Measurements from ENCODE around the gene SOX4. TPM values are rescaled to one million over a fixed set of nuclear protein-coding genes. Genes with fewer than 3 reads are reported as not detected.

The SOX4 gene
- 67.0 TPM for total RNA-seq (2021; ENCODE audit: unreplicated experiment)
- 12.3 and 19.3 TPM in 2 replicates for polyA plus RNA-seq (2012)
- Bru-seq, nascent RNA: percentile 93 among the genes with signal in this experiment
- percentile 93 among the genes with signal in this experiment for BruChase-seq, experiment 1, labeled RNA remaining after a 6-hour chase
- BruChase-seq, experiment 2, labeled RNA remaining after a 2-hour chase: percentile 100 among the genes with signal in this experiment
- long read RNA-seq, full-length matches to known transcripts: 308 of 309 reads
- long read RNA-seq, partial matches to known transcripts: 0 of 309 reads
- long read RNA-seq, other reads (novel, unspliced or antisense): 1 of 309 reads

DNA sequence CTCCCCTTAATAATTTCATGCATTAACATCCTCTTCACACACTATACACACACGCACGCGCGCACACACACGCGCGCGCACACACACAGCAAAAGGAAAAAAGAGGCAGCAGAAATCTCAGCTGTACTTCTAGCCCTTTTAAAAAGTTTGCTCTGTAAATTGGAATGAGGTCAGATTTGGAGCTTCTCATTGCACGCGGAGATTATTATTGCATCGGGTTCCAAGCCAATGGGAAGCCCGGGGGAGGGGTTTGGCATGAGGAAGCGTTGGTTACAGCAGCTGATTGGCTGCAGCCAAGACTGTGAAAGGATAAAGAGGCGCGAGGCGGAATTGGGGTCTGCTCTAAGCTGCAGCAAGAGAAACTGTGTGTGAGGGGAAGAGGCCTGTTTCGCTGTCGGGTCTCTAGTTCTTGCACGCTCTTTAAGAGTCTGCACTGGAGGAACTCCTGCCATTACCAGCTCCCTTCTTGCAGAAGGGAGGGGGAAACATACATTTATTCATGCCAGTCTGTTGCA is at the start of gene SOX4:
SOX4 (plus strand) TSS at position 340 of the 515 bp plus-strand sequence. CDS start 784 bp downstream, outside the sequence.
- Histone ChIP-seq H4K20me1 (ENCODE audit: insufficient read depth) (no peaks in the 10 kb centered on the region), H3K27ac (ENCODE audit: low read depth, low read length) (peak within 1 kb of the TSS; percentile 87), H3K4me1 (ENCODE audit: control insufficient read depth in 1 of 2, insufficient read depth in 2 of 2, low read length in 2 of 2) (peaks cover 9 to 36% of the 10 kb centered on the region in 2 experiments), H3K9ac (ENCODE audit: low read length) (peak within 1 kb of the TSS; percentile 80), H3K4me3 (replicated peaks in 1 of 2; ENCODE audit: low read depth in 1 of 2, low read length in 2 of 2) (peak within 1 kb of the TSS; percentile 69 to 81), H3K4me2 (ENCODE audit: low read length) (peak within 1 kb of the TSS; percentile 88), H2AFZ (ENCODE audit: low read depth, low read length, poor library complexity, severe bottlenecking) (peak within 1 kb of the TSS; percentile 40), H3K79me2 (ENCODE audit: insufficient read depth, low read length) (peaks cover 41% of the 10 kb centered on the region), H3K36me3 (ENCODE audit: control insufficient read depth in 1 of 2, insufficient read depth in 2 of 2, low read length in 2 of 2) (peaks cover 0 to 9% of the 10 kb centered on the region in 2 experiments; a peak in 1 of 4 replicates), H3K9me2 (ENCODE audit: insufficient read depth) (no peaks in the 10 kb centered on the region), H3K27me3 (ENCODE audit: insufficient read depth, low read length) (no peaks in the 10 kb centered on the region), H3K9me3 (ENCODE audit: control insufficient read depth in 1 of 2, insufficient read depth in 1 of 2, low read depth in 1 of 2, low read length in 2 of 2) (no peaks in the 10 kb centered on the region)
- RAD21 ChIA-PET (ENCODE audit: low non-redundant PET in 1 of 2, low total read pairs in 2 of 2, uncharacterized antibody in 2 of 2, unreplicated experiment in 2 of 2): interaction anchor here (0.6 to 0.9 kb wide), 2 partner anchors 101 to 718 kb away, joined by 3 read pairs; no protein-coding TSS in a partner anchor
- peak; percentile 93 for DNase-seq (ENCODE audit: low read depth, low spot score)
- POLR2A ChIA-PET: interaction anchor here (0.6 to 3.5 kb wide), 31 partner anchors 14 to 1265 kb away, joined by 3 to 31 read pairs (median 4); no protein-coding TSS in a partner anchor
- BruUV-seq (replicated peaks): no TSS peak
- ATAC-seq: peak; percentile 76
- intact Hi-C loops (cut with micrococcal nuclease): loop anchor here (5.0 kb wide), 2 partner anchors 154 to 806 kb away; no protein-coding TSS in a partner anchor
- CTCF ChIA-PET: interaction anchor here (0.6 to 2.1 kb wide), 4 partner anchors 19 to 1245 kb away, joined by 3 to 15 read pairs (median 3); no protein-coding TSS in a partner anchor
- no peak for TF ChIP-seq CBX3 (IDR thresholded peaks at IDR 0.05; ENCODE audit: low read depth)
- no peak for TF ChIP-seq JUND (IDR thresholded peaks at IDR 0.05)
- TF ChIP-seq ZNF274 (IDR thresholded peaks at IDR 0.05; ENCODE audit: low read depth, low read length): no peak
- TF ChIP-seq ELF1 (IDR thresholded peaks at IDR 0.05; ENCODE audit: borderline replicate concordance, low read depth): no peak
- TF ChIP-seq, protein P1, sequence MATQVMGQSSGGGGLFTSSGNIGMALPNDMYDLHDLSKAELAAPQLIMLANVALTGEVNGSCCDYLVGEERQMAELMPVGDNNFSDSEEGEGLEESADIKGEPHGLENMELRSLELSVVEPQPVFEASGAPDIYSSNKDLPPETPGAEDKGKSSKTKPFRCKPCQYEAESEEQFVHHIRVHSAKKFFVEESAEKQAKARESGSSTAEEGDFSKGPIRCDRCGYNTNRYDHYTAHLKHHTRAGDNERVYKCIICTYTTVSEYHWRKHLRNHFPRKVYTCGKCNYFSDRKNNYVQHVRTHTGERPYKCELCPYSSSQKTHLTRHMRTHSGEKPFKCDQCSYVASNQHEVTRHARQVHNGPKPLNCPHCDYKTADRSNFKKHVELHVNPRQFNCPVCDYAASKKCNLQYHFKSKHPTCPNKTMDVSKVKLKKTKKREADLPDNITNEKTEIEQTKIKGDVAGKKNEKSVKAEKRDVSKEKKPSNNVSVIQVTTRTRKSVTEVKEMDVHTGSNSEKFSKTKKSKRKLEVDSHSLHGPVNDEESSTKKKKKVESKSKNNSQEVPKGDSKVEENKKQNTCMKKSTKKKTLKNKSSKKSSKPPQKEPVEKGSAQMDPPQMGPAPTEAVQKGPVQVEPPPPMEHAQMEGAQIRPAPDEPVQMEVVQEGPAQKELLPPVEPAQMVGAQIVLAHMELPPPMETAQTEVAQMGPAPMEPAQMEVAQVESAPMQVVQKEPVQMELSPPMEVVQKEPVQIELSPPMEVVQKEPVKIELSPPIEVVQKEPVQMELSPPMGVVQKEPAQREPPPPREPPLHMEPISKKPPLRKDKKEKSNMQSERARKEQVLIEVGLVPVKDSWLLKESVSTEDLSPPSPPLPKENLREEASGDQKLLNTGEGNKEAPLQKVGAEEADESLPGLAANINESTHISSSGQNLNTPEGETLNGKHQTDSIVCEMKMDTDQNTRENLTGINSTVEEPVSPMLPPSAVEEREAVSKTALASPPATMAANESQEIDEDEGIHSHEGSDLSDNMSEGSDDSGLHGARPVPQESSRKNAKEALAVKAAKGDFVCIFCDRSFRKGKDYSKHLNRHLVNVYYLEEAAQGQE (IDR thresholded peaks at IDR 0.05; ENCODE audit: low read depth): no peak
- no peak for TF ChIP-seq TCF7L2 (IDR thresholded peaks at IDR 0.05; ENCODE audit: borderline replicate concordance, extremely low read depth, insufficient read depth, insufficient read length)
- TF ChIP-seq, protein P2, sequence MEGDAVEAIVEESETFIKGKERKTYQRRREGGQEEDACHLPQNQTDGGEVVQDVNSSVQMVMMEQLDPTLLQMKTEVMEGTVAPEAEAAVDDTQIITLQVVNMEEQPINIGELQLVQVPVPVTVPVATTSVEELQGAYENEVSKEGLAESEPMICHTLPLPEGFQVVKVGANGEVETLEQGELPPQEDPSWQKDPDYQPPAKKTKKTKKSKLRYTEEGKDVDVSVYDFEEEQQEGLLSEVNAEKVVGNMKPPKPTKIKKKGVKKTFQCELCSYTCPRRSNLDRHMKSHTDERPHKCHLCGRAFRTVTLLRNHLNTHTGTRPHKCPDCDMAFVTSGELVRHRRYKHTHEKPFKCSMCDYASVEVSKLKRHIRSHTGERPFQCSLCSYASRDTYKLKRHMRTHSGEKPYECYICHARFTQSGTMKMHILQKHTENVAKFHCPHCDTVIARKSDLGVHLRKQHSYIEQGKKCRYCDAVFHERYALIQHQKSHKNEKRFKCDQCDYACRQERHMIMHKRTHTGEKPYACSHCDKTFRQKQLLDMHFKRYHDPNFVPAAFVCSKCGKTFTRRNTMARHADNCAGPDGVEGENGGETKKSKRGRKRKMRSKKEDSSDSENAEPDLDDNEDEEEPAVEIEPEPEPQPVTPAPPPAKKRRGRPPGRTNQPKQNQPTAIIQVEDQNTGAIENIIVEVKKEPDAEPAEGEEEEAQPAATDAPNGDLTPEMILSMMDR (IDR thresholded peaks at IDR 0.05 in 2 of 3, conservative IDR thresholded peaks at IDR 0.05 in 1 of 3; ENCODE audit: borderline replicate concordance in 1 of 3, insufficient read depth in 1 of 3, low read depth in 2 of 3, low read length in 2 of 3): no peak
- no peak for TF ChIP-seq FOSL1 (IDR thresholded peaks at IDR 0.05; ENCODE audit: low read depth)
- peak; percentile 99 for TF ChIP-seq POLR2A (IDR thresholded peaks at IDR 0.05; ENCODE audit: borderline replicate concordance, extremely low read depth, insufficient read depth, insufficient read length)
- TF ChIP-seq RAD21 (IDR thresholded peaks at IDR 0.05; ENCODE audit: low read depth): no peak
- no peak for TF ChIP-seq EGR1 (IDR thresholded peaks at IDR 0.05; ENCODE audit: low read depth)
- peak; percentile 99 for TF ChIP-seq POLR2AphosphoS5 (IDR thresholded peaks at IDR 0.05; ENCODE audit: low read depth, low read length)
- TF ChIP-seq, protein P3, sequence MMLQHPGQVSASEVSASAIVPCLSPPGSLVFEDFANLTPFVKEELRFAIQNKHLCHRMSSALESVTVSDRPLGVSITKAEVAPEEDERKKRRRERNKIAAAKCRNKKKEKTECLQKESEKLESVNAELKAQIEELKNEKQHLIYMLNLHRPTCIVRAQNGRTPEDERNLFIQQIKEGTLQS (IDR thresholded peaks at IDR 0.05): no peak
- TF ChIP-seq, protein P4, sequence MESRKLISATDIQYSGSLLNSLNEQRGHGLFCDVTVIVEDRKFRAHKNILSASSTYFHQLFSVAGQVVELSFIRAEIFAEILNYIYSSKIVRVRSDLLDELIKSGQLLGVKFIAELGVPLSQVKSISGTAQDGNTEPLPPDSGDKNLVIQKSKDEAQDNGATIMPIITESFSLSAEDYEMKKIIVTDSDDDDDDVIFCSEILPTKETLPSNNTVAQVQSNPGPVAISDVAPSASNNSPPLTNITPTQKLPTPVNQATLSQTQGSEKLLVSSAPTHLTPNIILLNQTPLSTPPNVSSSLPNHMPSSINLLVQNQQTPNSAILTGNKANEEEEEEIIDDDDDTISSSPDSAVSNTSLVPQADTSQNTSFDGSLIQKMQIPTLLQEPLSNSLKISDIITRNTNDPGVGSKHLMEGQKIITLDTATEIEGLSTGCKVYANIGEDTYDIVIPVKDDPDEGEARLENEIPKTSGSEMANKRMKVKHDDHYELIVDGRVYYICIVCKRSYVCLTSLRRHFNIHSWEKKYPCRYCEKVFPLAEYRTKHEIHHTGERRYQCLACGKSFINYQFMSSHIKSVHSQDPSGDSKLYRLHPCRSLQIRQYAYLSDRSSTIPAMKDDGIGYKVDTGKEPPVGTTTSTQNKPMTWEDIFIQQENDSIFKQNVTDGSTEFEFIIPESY (IDR thresholded peaks at IDR 0.05; ENCODE audit: extremely low read depth, insufficient replicate concordance, low read length): no peak
